CD8-positive, alpha-beta memory T cell (primary cell): ENCODE data around the gene MAPK7. TPM values are rescaled to one million over a fixed set of nuclear protein-coding genes. Genes with fewer than 3 reads are reported as not detected.
A peak's percentile ranks its signal among the peaks of the same experiment; 100 is the strongest.

Source experiments
- CTCF ChIA-PET: fragments of 350-600 bp; sonication (Branson Sonifier 250); formaldehyde crosslinking; loops from one replicate; lab custom pipeline; 2021; ENCODE audit warnings: antibody characterized with exemption; lab: Charles Lee
- POLR2A ChIA-PET: fragments of 350-600 bp; sonication (Branson Sonifier 250); formaldehyde crosslinking; loops from one replicate; lab custom pipeline; 2021; ENCODE audit warnings: antibody characterized with exemption; lab: Charles Lee
- DNase-seq, 5 donors: peaks; one replicate each; pipeline versions ENCODE4 v3.0.0 to v3.0.0-alpha.2; 2020 to 2022; ENCODE audit warnings: mixed read lengths in 1 of 5
- H3K27ac ChIP-seq: one replicate; pipeline ENCODE4 v1.7.0; 2013; ENCODE audit warnings: low read depth, mild to moderate bottlenecking, low read length, moderate library complexity
- H3K27me3 ChIP-seq: 2 replicates; pipeline ENCODE4 v1.7.0; 2013; ENCODE audit warnings: low read length, mild to moderate bottlenecking; ENCODE audit not compliant: insufficient read depth, poor library complexity, severe bottlenecking
- H3K36me3 ChIP-seq: 2 replicates; pipeline ENCODE4 v1.7.0; 2013; ENCODE audit warnings: mild to moderate bottlenecking, low read length, moderate library complexity; ENCODE audit not compliant: insufficient read depth
- H3K4me1 ChIP-seq: 2 replicates; pipeline ENCODE4 v1.7.0; 2013; ENCODE audit warnings: mild to moderate bottlenecking, low read length, moderate library complexity; ENCODE audit not compliant: insufficient read depth
- H3K4me3 ChIP-seq: 2 replicates; pipeline ENCODE4 v1.7.0; 2013; ENCODE audit warnings: mild to moderate bottlenecking, low read length
- H3K9me3 ChIP-seq: 2 replicates; pipeline ENCODE4 v1.7.0; 2013; ENCODE audit warnings: mild to moderate bottlenecking, low read length
- H3K27ac Mint-ChIP-seq, 8 donors: one replicate each; pipeline ENCODE4 v1.8.0; 2020 to 2021; ENCODE audit warnings: mixed read lengths in 8 of 8, mild to moderate bottlenecking in 6 of 8, inconsistent platforms in 3 of 8, moderate library complexity in 3 of 8
- H3K27me3 Mint-ChIP-seq, 2 donors: one replicate each; pipeline ENCODE4 v1.8.0; 2020 to 2021; ENCODE audit warnings: mixed read lengths in 2 of 2, mild to moderate bottlenecking in 1 of 2, moderate library complexity in 1 of 2
- H3K36me3 Mint-ChIP-seq, 3 donors: one replicate each; pipeline ENCODE4 v1.8.0; 2020 to 2021; ENCODE audit warnings: mixed read lengths in 3 of 3, inconsistent platforms in 1 of 3, mild to moderate bottlenecking in 1 of 3
- H3K4me1 Mint-ChIP-seq, 3 donors: one replicate each; pipeline ENCODE4 v1.8.0; 2020 to 2021; ENCODE audit warnings: mixed read lengths in 3 of 3, inconsistent platforms in 1 of 3, mild to moderate bottlenecking in 1 of 3
- H3K4me3 Mint-ChIP-seq, 7 donors: one replicate each; pipeline ENCODE4 v1.8.0; 2020 to 2021; ENCODE audit warnings: mixed read lengths in 7 of 7, mild to moderate bottlenecking in 6 of 7, moderate library complexity in 4 of 7, inconsistent platforms in 2 of 7
- H3K9me3 Mint-ChIP-seq, 5 donors: one replicate each; pipeline ENCODE4 v1.8.0; 2020 to 2022; ENCODE audit warnings: mixed read lengths in 5 of 5, mild to moderate bottlenecking in 3 of 5, moderate library complexity in 2 of 5, inconsistent platforms in 1 of 5
- polyA plus RNA-seq: library from polyadenylated mRNA; unstranded; fragments of 300-500 nt; fragmentation: Illumina TruSeq; gene quantifications from one replicate; pipeline ENCODE4 v1.2.3, GENCODE V29; 2021
- total RNA-seq, 2 experiments: library from RNA; stranded (reverse); gene quantifications; one replicate each; pipeline ENCODE4 v1.2.3, GENCODE V29; 2021

MAPK7 gene
- total and polyA plus RNA-seq, 3 experiments from 2014 or later: 11.2 to 19.8 (median 15.1) TPM

GRCh38 chr17:19391432-19391831, 13.1 kb downstream of the MAPK7 start:
- CTCF ChIA-PET: interaction anchor here (0.8 to 3.5 kb wide), 2 partner anchors 13 to 29 kb away, joined by 3 to 9 read pairs; partner anchors contain the start of genes B9D1 and MAPK7
- H3K4me1 ChIP-seq: no peaks in the 10 kb centered on the region
- POLR2A ChIA-PET: no interaction called here
- Mint-ChIP-seq H3K9me3 (no peaks in the 10 kb centered on the region), H3K4me1 (peaks cover 0 to 4% (median 2%) of the 10 kb centered on the region in 3 donors), H3K4me3 (no peak overlapping the region), H3K27ac (no peak overlapping the region), H3K27me3 (peaks cover 0 to 1% of the 10 kb centered on the region in 2 donors), H3K36me3 (peaks cover 0 to under 1% (median 0%) of the 10 kb centered on the region in 3 donors)
- H3K36me3 ChIP-seq: no peaks in the 10 kb centered on the region
- H3K4me3 ChIP-seq: no peak overlapping the region
- H3K27me3 ChIP-seq: no peaks in the 10 kb centered on the region
- H3K9me3 ChIP-seq: no peaks in the 10 kb centered on the region
- peak in 1 of 5 donors; percentile 35 for DNase-seq
- H3K27ac ChIP-seq: no peak overlapping the region

GRCh38 chr17:19392303-19392702, 14.0 kb downstream of the MAPK7 start:
- Histone ChIP-seq H3K4me1 (no peaks in the 10 kb centered on the region), H3K27me3 (no peaks in the 10 kb centered on the region), H3K9me3 (no peaks in the 10 kb centered on the region), H3K36me3 (no peaks in the 10 kb centered on the region), H3K27ac (no peak overlapping the region), H3K4me3 (no peak overlapping the region)
- no peaks in the 10 kb centered on the region for H3K9me3 Mint-ChIP-seq
- peaks cover 0 to 3% (median 0%) of the 10 kb centered on the region in 3 donors for H3K36me3 Mint-ChIP-seq
- DNase-seq: no peak
- POLR2A ChIA-PET: no interaction called here
- peaks cover 0 to 3% of the 10 kb centered on the region in 2 donors for H3K27me3 Mint-ChIP-seq
- no peak overlapping the region for H3K27ac Mint-ChIP-seq
- CTCF ChIA-PET: interaction anchor here (0.7 kb wide), 1 partner anchor 30 kb away, joined by 3 read pairs; the partner anchor contains the start of gene B9D1
- H3K4me1 Mint-ChIP-seq: peaks cover 0 to 4% (median 2%) of the 10 kb centered on the region in 3 donors
- no peak overlapping the region for H3K4me3 Mint-ChIP-seq

- ChIA-PET POLR2A (no interaction called here), CTCF (interaction anchor here (1.1 kb wide), 1 partner anchor 35 kb away, joined by 3 read pairs; the partner anchor contains the start of gene B9D1)
- H3K27ac Mint-ChIP-seq: peak overlapping the region in 1 of 8 donors; percentile 43
- H3K4me1 Mint-ChIP-seq: no peaks in the 10 kb centered on the region
- no peak for DNase-seq
- no peak overlapping the region for H3K4me3 ChIP-seq
- no peaks in the 10 kb centered on the region for H3K9me3 Mint-ChIP-seq
- no peaks in the 10 kb centered on the region for H3K4me1 ChIP-seq
- H3K36me3 ChIP-seq: no peaks in the 10 kb centered on the region
- no peak overlapping the region for H3K4me3 Mint-ChIP-seq
- no peak overlapping the region for H3K27ac ChIP-seq
- H3K27me3 Mint-ChIP-seq: peaks cover 0 to 4% of the 10 kb centered on the region in 2 donors
- H3K27me3 ChIP-seq: no peaks in the 10 kb centered on the region
- H3K36me3 Mint-ChIP-seq: peaks cover 0 to 3% (median 0%) of the 10 kb centered on the region in 3 donors
- H3K9me3 ChIP-seq: no peaks in the 10 kb centered on the region
Observed at GRCh38 chr17:19397556-19398041, 19.3 kb downstream of the MAPK7 start.

GRCh38 chr17:19398301-19399181, 20.2 kb downstream of the MAPK7 start:
- Mint-ChIP-seq H3K27me3 (peaks cover 0 to 4% of the 10 kb centered on the region in 2 donors), H3K36me3 (peaks cover 0 to 3% (median 0%) of the 10 kb centered on the region in 3 donors), H3K27ac (no peak overlapping the region), H3K9me3 (no peaks in the 10 kb centered on the region), H3K4me3 (no peak overlapping the region), H3K4me1 (no peaks in the 10 kb centered on the region)
- H3K27me3 ChIP-seq: no peaks in the 10 kb centered on the region
- CTCF ChIA-PET: interaction anchor here (1.1 kb wide), 1 partner anchor 36 kb away, joined by 3 read pairs; the partner anchor contains the start of gene B9D1
- H3K9me3 ChIP-seq: no peaks in the 10 kb centered on the region
- H3K27ac ChIP-seq: no peak overlapping the region
- H3K4me3 ChIP-seq: no peak overlapping the region
- no peaks in the 10 kb centered on the region for H3K4me1 ChIP-seq
- POLR2A ChIA-PET: no interaction called here
- DNase-seq: no peak
- no peaks in the 10 kb centered on the region for H3K36me3 ChIP-seq

GRCh38 chr17:19399750-19400450, 21.6 kb downstream of the MAPK7 start:
- CTCF ChIA-PET: interaction anchor here (1.2 kb wide), 1 partner anchor 37 kb away, joined by 3 read pairs; no protein-coding TSS in a partner anchor
- POLR2A ChIA-PET: no interaction called here

GRCh38 chr17:19401321-19402010, 23.2 kb downstream of the MAPK7 start:
- Histone ChIP-seq H3K36me3 (no peaks in the 10 kb centered on the region), H3K27me3 (no peaks in the 10 kb centered on the region), H3K27ac (no peak overlapping the region), H3K4me1 (no peaks in the 10 kb centered on the region), H3K9me3 (no peaks in the 10 kb centered on the region), H3K4me3 (no peak overlapping the region)
- peaks cover 0 to 3% (median 0%) of the 10 kb centered on the region in 3 donors for H3K36me3 Mint-ChIP-seq
- no peak overlapping the region for H3K27ac Mint-ChIP-seq
- DNase-seq: no peak
- ChIA-PET POLR2A (no interaction called here), CTCF (interaction anchor here (1.2 to 1.6 kb wide), 2 partner anchors 24 to 38 kb away, joined by 3 read pairs; no protein-coding TSS in a partner anchor)
- peaks cover 0 to 3% of the 10 kb centered on the region in 2 donors for H3K27me3 Mint-ChIP-seq
- no peaks in the 10 kb centered on the region for H3K4me1 Mint-ChIP-seq
- H3K4me3 Mint-ChIP-seq: no peak overlapping the region
- no peaks in the 10 kb centered on the region for H3K9me3 Mint-ChIP-seq

More at GRCh38 chr17:19399750-19400450, 21.6 kb downstream of the MAPK7 start:
- no peak overlapping the region for H3K27ac ChIP-seq
- Mint-ChIP-seq H3K27ac (no peak overlapping the region), H3K9me3 (no peaks in the 10 kb centered on the region), H3K4me3 (no peak overlapping the region), H3K4me1 (no peaks in the 10 kb centered on the region), H3K27me3 (peaks cover 0 to 4% of the 10 kb centered on the region in 2 donors), H3K36me3 (peaks cover 0 to 4% (median 0%) of the 10 kb centered on the region in 3 donors)
- no peaks in the 10 kb centered on the region for H3K4me1 ChIP-seq
- no peak for DNase-seq
- no peaks in the 10 kb centered on the region for H3K27me3 ChIP-seq
- H3K9me3 ChIP-seq: no peaks in the 10 kb centered on the region
- no peaks in the 10 kb centered on the region for H3K36me3 ChIP-seq
- no peak overlapping the region for H3K4me3 ChIP-seq

GRCh38 chr17:19402171-19402570, 23.9 kb downstream of the MAPK7 start:
- Mint-ChIP-seq H3K27me3 (peaks cover 0 to 2% of the 10 kb centered on the region in 2 donors), H3K9me3 (no peaks in the 10 kb centered on the region), H3K4me1 (no peaks in the 10 kb centered on the region), H3K36me3 (peaks cover 0 to 1% (median 0%) of the 10 kb centered on the region in 3 donors), H3K27ac (no peak overlapping the region), H3K4me3 (no peak overlapping the region)
- H3K27me3 ChIP-seq: no peaks in the 10 kb centered on the region
- H3K27ac ChIP-seq: no peak overlapping the region
- H3K4me1 ChIP-seq: no peaks in the 10 kb centered on the region
- CTCF ChIA-PET: interaction anchor here (1.6 kb wide), 1 partner anchor 24 kb away, joined by 3 read pairs; no protein-coding TSS in a partner anchor
- H3K36me3 ChIP-seq: no peaks in the 10 kb centered on the region
- POLR2A ChIA-PET: no interaction called here
- DNase-seq: no peak
- H3K4me3 ChIP-seq: no peak overlapping the region
- no peaks in the 10 kb centered on the region for H3K9me3 ChIP-seq
